LNCaP clone FGC (cell line): Measurements from ENCODE around the gene ANKRD36B.
"Not testable (repeated sequence)": the region's sequence is repeated elsewhere in the genome, so short reads cannot be mapped to it uniquely, and the experiment has no call there.

Experiments
- DNase-seq: peaks from one replicate; pipeline ENCODE4 v3.0.0-alpha.2; 2011; ENCODE audit warnings: low read depth
- H3K4me3 ChIP-seq: 2 replicates; pipeline ENCODE4 v1.5.1; 2011; ENCODE audit warnings: mild to moderate bottlenecking, low read depth, low read length, control low read depth
- TF ChIP-seq, protein P1 (sequence below): IDR thresholded peaks from 2 replicates; pipeline ENCODE4 v1.5.1; 2012; ENCODE audit warnings: mild to moderate bottlenecking; ENCODE audit not compliant: control insufficient read depth, insufficient read depth; ENCODE audit errors: extremely low read depth

Gene ANKRD36B

DNA sequence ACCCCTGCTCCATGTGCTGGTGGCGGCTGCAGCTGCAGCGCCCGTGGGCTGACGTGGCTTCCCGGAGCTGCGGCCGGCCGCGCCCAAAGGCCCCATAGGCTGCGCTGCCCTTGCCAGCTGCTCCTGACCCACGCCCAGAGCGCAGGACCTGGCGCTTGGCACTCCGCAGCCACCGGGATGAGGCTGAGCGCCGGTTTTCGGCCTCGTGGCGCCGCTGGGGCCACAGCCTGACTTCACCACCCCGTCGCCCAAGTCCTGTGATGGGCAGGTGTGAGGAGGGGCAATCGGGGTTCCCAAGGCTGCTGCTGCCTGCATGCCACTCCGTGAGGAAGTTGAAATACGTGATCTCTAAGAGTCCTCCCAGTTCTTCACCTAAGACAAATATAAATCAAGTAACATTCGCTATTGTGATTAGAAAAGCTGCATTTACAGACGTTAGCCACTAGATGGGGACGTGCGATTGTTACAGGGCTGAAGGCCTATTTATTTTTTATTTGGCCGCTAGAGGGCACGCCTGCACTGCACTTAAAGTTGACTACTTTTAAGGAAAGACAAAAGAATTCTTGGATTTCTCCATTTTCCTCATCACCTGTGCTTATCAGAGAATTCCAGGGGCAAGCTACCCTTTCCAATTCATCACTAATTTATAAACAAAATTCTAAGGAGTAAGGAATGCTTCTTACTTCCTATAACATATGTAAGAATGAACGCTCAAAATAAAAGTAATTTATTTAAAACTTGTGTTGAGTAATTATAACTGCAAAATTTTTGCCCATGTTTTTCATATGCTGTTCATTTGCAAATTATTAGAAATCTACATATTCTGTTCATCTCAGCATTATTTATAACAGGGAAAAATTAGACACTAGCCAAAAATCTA lies 1.1 kb upstream of the ANKRD36B start:
- TF ChIP-seq, protein P1, sequence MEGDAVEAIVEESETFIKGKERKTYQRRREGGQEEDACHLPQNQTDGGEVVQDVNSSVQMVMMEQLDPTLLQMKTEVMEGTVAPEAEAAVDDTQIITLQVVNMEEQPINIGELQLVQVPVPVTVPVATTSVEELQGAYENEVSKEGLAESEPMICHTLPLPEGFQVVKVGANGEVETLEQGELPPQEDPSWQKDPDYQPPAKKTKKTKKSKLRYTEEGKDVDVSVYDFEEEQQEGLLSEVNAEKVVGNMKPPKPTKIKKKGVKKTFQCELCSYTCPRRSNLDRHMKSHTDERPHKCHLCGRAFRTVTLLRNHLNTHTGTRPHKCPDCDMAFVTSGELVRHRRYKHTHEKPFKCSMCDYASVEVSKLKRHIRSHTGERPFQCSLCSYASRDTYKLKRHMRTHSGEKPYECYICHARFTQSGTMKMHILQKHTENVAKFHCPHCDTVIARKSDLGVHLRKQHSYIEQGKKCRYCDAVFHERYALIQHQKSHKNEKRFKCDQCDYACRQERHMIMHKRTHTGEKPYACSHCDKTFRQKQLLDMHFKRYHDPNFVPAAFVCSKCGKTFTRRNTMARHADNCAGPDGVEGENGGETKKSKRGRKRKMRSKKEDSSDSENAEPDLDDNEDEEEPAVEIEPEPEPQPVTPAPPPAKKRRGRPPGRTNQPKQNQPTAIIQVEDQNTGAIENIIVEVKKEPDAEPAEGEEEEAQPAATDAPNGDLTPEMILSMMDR, result peak; percentile 92
- DNase-seq, result peak; percentile 57
- H3K4me3 ChIP-seq, result peak overlapping the region; percentile 53

DNA sequence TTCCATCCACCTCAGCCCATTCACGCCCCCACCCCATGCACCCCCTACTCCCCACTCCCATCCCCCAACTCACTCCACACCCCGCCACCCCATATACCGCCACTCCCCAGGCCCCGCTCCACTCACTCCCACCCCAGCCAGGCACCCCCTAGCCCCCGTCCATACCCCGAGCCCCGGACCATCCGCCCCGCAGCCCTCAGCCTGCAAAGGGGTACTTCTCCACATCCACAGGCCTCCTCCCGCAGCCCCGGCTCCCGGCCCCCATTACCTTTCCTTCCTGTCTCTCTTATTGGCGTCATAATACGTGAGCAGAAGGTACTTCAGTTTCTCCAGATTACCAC lies 450 bp downstream of the ANKRD36B start:
- not testable (repeated sequence) for DNase-seq

DNA sequence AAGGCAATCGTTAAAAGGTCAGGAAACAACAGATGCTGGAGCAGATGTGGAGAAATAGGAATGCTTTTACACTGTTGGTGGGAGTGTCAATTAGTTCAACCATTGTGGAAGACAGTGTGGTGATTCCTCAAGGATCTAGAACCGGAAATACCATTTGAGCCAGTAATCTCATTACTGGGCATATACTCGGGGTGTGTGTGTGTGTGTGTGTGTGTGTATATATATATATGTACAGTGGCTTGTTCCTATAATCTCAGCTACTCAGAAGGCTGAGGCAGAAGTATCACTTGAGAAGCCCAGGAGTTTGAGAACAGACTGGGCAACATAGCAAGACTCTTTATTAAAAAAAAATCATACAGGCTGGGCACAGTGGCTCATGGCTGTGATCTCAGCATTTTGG lies 24.0 kb downstream of the ANKRD36B start:
- not testable (repeated sequence) for DNase-seq, H3K4me3 ChIP-seq

More for the DNA sequence above, 450 bp downstream of the ANKRD36B start:
- peak overlapping the region; percentile 54 for H3K4me3 ChIP-seq

DNA sequence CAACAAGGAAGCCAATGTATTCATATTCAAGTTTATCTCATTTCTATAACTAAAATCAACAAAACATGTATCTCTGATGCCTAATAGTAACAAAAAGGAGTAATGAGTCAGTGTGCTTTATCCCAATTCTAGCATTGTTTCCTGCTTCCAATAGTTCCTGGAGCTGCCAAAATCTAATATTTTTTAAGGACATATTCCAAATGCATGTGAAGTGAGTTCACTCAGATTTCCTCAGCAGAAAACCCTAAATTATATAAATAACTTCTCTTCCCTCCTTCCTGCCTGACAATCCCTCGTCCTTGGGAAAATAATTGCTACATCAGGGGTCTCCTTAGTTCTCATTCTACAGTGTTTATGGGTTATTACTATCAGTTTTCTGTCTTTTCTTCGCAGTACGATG lies 37.3 kb downstream of the ANKRD36B start:
- H3K4me3 ChIP-seq, DNase-seq: not testable (repeated sequence)

DNA sequence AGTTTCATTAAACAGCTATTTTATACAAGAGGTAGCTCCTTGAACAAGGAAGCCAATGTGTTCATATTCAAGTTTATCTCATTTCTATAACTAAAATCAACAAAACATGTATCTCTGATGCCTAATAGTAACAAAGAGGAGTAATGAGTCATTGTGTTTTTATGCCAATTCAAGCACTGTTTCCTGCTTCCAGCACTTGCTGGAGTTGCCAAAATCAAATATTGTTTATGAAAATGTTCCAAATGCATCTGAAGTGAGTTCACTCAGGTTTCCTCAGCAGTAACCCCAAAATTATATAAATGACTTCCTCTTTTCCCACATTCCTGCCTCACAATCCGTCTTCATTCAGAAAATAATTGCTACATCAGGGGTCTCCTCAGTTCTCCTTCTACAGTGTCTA lies 39.2 kb downstream of the ANKRD36B start:
- H3K4me3 ChIP-seq, result not testable (repeated sequence)
- DNase-seq, result peak; percentile 2

DNA sequence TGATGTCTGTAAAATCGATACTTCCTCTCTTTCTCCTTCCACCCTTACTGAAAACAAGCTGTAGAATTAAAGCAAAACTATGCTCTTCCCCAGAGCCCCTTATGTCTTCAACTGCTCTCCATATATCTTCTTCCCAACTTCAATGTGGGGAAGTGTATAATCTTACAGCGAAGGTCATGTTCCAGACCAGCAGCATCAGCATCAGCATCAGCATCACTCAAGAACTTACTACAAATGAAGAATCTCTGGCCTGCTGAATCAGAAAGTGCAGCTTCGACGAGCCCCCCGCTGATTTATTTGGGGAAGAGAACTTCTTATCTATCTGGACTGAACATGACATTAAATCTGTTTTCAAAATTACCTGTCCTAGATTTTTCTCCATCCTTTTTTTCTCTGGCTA lies 40.6 kb downstream of the ANKRD36B start:
- H3K4me3 ChIP-seq, DNase-seq: not testable (repeated sequence)

DNA sequence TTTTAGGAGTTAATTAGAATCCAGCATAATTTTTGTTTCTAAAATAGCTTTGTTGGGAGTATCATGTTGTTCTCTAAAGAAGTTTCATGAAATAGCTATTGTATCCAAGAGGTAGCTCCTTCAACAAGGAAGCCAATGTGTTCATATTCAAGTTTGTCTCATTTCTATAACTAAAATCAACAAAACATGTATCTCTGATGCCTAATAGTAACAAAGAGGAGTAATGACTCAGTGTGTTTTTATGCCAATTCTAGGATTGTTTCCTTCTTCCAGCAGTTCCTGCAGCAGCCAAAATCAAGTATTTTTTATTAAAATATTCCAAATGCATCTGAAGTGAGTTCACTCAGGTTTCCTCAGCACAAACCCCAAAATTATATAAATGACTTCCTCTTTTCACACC lies 41.1 kb downstream of the ANKRD36B start:
- DNase-seq, result not testable (repeated sequence)

DNA sequence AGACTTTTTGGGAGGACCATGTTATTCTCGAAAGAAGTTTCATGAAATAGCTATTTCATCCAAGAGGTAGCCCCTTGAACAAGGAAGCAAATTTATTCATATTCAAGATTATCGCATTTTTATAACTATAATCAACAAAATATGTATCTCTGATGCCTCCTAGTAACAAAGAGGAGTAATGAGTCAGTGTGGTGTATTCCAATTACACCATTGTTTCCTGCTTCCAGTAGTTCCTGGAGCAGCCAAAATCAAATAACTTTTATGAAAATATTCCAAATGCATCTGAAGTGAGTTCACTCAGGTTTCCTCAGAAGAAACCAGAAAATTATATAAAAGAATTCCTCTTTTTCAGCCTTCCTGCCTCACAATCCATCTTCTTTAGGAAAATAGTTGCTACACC lies 43.0 kb downstream of the ANKRD36B start:
- TF ChIP-seq, protein P1, result no peak
- no peak overlapping the region for H3K4me3 ChIP-seq
- no peak for DNase-seq

More for the DNA sequence above, 41.1 kb downstream of the ANKRD36B start:
- not testable (repeated sequence) for H3K4me3 ChIP-seq

DNA sequence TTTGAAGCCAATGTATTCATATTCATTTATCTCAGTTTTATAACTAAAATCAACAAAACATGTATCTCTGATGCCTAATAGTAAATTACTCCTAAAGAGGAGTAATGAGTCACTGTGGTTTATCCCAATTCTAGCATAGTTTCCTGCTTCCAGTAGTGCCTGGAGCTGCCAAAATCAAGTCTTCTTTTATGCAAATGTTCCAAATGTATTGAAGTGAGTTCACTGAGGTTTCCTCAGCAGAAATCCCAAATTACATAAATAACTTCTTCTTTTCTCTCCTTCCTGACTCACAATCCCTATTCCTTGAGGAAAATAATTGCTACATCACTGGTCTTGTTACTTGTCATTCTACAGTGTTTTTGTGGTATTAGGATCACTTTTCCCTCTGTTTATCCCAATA lies 44.8 kb downstream of the ANKRD36B start:
- H3K4me3 ChIP-seq, DNase-seq: not testable (repeated sequence)

DNA sequence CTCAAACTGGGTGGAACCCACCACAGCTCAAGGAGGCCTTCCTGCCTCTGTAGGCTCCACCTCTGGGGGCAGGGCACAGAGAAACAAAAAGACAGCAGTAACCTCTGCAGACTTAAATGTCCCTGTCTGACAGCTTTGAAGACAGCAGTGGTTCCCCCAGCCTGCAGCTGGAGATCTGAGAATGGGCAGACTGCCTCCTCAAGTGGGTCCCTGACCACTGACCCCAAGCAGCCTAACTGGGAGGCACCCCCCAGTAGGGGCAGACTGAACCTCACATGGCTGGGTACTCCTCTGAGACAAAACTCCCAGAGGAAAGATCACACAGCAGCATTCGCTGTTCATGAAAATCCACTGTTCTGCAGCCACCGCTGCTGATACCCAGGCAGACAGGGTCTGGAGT lies 63.8 kb downstream of the ANKRD36B start:
- not testable (repeated sequence) for H3K4me3 ChIP-seq, DNase-seq

DNA sequence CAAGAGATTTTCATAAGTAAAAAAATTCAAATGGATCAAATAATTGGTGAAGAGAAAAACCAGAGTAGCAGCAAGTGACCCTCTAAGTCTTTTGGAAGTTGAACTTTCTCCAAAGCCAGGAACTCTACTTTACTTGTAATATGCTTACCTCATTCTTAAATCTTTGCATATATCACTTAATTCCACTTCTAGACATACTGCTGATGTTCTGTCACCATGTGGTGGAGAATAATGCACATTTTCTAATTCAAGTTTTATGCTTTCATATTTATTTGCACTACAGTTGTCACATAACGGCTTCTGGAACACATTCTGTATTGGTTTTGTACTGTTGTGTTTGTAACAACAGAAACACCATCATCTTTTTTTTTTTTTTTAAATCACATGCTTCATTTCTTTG lies 65.9 kb downstream of the ANKRD36B start:
- not testable (repeated sequence) for DNase-seq, H3K4me3 ChIP-seq

DNA sequence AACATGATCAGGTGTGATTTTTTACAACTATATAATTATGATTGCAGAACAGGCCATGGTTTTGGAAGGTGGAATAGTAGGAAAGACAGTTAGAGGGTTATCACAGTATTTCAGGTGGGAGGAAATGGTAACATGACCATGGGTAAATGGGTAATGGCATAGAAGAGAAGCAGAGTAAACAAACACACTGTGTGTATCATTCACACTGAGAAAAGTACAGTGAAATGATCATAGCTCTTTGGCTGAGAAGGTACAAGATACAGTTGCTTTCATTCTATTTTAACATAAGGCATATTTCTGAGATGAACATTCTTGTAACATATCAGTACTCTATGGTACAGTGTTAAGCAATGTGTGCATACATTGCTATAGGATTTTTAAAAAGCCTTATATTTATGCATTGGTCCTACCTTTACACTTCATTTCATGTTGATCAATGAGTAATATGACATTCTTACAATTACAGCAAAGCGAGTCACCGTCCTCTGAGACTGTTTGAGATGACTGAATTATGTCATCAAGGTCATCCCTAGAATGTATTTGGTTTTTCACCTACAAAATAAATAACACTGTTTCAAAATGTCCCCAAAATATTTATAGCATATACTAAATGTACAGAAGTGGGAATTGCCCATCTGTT lies 66.6 kb downstream of the ANKRD36B start:
- DNase-seq, H3K4me3 ChIP-seq: not testable (repeated sequence)

DNA sequence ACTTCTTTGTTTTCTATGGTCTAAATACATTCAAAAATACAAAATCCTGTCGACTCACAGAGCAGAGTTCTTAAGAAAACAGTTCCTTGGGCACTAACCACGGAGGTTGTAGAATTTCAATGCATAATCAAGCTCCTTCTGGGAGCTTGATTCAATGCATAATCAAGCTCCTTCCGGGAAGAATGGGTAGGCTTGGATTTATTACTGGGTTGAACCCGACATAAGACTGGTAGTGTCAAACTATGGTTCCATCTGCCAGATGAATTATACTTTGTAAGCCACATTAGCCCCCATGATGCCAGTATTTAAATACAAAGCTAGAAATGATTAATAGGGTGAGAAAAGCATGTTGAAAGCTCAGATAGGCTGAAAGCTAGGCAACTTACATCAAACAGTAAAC lies 94.0 kb downstream of the ANKRD36B start:
- not testable (repeated sequence) for H3K4me3 ChIP-seq, DNase-seq

DNA sequence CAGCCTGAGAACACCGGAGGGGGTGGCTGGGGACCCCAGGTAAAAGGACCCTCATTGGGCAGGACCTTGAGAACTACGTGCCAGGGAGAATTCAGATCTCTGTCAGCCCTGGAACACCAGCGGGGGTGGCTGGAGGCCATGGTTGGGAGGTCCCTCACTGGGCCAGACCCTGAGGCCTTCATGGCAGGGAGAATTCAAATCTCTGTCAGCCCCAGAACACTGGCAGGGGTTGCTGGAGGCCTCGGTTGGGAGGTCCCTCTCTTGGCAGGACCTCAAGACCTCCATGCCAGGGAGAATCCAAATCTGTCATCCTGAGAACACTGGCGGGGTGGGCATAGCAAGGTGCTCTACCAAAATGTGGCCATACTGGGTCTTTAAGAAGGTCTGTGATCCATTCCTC lies 99.5 kb downstream of the ANKRD36B start:
- H3K4me3 ChIP-seq, DNase-seq: not testable (repeated sequence)
